Activated CD8-positive, alpha-beta memory T cell treated with anti-CD3 and anti-CD28 coated beads, Interleukin-2, amount 50 U/mL, for 1 hour (primary cell): Measurements from ENCODE around the gene DPY19L2.
"Not testable (repeated sequence)": the region's sequence is repeated elsewhere in the genome, so short reads cannot be mapped to it uniquely, and the experiment has no call there.

Experiments used
- DNase-seq: peaks from one replicate; pipeline ENCODE4 v3.0.0-alpha.2; 2020; ENCODE audit errors: extremely low read depth

The DPY19L2 gene

DNA sequence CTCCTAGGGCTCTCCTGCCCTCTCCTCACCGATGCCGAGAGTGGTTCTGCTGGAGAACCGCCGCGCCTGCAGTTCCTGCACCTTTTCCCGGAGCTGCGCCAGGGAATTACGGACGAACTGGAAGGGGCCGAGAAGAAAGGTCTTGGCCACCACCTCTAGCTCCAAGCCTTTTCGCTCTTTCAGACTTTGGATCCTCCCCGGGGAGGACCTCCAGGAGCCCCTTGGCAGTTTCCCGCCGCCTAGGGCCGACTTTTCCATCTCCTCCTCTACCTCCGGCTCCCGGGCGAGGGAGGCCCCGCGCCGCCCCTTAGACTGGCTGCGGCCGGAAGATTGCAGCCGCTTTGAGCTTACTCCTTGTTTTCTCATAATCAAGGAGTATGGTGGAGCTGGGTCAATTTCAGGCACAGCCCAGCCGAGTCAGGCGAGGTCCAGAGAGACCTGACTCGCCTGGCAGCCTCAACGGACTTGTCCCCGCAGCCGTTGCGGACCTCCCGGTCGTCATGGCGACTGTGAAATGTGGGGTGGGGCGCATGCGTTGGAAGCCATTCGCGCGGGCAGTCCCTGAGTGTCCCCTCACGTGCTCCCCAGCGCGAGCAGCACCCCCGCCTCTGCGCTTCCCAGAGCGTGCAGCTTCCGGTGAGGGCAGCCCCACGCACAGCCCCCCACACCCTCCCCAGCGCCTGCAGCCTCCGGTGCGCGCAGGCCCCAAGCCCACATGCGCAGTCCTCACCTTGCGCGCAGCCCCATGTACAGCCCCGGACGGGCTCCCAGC, at the start of gene DPY19L2:
Gene DPY19L2 (minus strand): TSS at position 466 of the 772 bp plus-strand sequence. CDS start 100 bp downstream, at position 366.
- DNase-seq = no peak

DNA sequence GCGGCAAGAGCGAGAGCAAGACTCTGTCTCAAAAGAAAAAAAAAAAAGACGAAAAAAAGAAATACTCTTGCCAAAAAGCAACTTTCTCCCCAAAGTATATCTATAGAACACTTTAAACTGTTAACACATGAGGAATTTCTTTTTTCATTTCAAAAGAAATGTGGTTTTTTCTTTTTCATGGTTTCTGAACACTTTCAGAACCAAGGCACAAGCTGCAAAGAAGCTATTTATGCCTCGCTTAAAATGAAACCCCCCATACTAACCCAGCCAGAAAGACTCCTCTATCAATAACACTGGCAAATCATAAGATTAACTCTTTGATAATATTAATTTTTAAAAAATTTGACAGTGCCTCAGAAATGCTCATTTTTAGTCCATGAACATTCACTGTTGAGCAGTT, 48.6 kb upstream of the DPY19L2 start:
- DNase-seq = not testable (repeated sequence)

DNA sequence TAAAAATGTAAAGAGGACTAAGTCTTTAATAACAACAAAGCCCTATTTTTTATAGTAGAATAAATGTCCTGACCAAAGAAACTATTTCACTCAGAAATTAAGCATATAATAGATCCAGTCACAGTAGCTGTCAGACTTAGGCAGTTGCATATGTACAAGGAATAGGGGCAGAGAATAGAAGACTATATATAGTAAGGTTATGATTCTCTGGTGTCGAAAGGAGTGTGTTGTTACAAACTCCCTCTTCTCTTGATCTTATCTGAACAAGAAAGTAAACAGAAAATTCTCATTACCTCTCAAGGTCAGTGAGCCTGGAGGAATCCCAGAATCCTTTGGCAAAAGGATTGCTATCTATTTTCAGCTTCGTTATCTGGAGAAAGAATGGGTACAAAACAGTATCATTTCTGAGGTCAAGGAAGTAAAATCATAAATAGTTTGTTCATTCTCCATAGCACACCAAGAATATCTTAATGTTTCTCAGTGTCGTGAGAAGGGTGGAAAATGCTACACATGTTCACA, 46.9 kb upstream of the DPY19L2 start:
- not testable (repeated sequence) for DNase-seq

DNA sequence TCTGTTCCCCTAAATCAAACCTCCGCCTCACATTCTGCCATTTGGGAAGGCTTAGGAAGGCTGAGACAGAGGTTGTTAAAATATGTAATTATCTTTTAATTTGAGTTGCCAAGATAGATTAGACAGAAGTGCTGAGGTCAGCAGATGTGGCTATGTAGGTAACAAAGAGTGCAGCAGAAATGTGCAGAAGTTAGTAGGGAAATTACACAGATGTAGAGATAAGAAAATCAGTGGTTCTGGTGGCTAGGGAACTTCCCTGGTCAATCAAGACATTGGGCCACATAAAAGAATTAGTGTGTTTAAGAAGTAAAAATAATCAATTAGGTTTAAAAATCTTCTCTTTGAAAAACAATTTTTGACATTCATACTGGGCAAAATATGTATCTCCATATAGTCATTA, 46.1 kb upstream of the DPY19L2 start:
- DNase-seq = not testable (repeated sequence)

DNA sequence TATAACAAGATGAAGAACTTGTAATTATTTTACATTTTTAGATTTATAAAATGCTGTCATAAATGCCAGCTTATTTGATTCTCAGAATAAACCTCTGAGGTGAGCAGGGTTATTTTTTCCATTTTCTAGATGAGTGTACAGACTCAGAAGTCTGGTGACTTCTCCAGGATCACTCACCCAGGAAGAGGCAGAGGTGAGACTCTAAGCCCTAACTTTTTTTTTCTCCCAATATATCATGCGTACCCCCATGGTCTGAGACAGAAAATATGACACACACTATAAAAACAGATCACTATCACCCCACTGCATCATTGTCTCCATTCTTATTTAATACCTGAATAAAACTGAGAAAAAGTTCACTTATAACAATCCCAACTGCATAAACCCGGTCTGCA, 45.4 kb upstream of the DPY19L2 start:
- DNase-seq = not testable (repeated sequence)

DNA sequence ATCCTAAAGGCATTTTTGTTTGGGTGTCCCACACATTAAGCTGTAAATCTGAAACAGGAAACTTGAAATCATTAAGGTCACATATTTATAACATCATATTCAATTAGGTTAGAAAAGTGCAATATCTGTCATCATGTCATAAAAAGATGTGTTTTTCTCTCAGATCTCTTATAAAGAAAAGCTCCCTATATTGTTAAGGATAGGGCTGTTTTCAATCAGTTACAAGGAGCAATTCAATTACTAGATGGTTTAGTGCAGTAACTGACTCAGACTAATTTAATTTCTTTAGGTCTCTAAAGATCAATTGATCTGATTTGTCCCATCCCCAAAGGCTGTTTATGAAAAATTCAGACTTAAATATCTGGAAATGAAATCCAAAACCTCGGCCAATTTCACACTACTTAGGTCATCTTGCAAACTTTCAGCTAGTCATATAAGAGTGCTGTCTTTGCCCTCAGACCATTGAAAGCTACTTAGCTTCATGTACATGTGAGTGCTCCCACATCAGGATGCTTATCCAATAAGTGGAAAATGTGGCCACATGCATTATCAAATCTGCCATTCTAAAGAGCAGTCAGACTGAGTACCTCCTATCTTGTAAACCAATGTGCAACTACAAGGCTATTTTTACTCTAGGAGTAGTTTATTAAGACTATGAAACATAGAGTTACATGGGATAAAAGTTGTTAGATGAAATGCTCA, 44.8 kb upstream of the DPY19L2 start:
- not testable (repeated sequence) for DNase-seq

DNA sequence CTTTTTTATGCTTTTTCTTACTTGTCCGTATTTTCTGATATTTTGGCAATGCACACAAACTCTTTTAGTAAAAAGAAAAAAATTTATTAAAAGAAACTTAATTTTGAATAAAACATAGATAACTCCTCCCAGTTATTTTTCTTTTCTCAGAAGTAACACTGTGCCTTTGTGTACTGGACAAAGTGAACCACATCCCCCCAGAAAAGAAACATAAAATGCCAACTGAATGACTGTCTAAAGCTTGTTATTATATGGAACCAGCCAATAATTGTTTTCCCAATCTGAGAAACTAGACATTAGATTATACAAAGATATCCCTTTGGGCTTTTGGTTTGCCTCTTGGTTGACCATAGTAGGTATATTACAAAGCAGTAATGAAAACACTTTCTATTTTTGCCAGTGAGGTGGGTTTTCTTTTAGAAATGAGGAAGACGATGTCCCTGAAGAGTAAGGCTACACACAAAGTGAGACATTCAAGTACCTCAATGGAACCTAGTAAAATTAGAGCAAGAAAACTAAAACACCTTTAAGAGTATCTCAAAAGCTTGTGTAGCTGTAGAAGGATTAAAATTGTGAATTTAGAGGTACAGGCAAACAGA, 44.2 kb upstream of the DPY19L2 start:
- not testable (repeated sequence) for DNase-seq

DNA sequence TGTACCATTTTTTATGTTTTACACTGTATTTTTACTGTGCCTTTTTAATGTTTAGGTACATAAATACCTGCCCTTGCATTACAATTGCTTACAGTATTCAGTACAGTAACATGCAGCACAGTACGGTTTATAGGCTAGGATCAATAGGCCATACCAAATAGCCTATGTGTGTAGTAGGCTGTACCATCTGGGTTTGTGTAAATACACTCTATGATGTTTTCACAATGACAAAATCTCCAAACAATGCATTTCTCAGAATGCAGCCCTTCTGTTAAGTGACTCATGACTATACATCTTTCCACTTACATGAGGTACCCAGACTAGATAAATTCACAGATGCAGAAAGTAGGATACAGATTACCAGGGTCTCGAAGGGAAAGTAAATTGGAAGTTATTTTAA, 43.0 kb upstream of the DPY19L2 start:
- DNase-seq = not testable (repeated sequence)

DNA sequence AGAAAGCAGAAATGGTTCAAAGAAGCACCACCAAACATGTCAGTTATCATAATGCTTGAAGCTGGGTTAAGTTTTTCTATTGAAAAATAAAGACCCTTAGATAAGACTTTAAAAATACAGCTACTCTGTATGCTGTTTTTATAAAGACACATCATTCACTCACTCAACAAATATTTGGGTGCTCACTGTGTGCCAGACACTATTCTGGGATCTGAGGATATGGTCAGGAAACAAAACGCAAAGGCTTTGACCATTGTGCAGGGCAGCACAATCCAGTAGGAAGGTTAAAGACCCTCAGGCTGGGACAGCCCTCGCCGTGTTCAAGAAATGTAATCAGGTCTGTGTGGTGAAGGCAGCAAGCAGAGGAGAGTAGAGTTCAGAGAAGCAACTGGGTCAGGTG, 38.0 kb upstream of the DPY19L2 start:
- DNase-seq = no peak

DNA sequence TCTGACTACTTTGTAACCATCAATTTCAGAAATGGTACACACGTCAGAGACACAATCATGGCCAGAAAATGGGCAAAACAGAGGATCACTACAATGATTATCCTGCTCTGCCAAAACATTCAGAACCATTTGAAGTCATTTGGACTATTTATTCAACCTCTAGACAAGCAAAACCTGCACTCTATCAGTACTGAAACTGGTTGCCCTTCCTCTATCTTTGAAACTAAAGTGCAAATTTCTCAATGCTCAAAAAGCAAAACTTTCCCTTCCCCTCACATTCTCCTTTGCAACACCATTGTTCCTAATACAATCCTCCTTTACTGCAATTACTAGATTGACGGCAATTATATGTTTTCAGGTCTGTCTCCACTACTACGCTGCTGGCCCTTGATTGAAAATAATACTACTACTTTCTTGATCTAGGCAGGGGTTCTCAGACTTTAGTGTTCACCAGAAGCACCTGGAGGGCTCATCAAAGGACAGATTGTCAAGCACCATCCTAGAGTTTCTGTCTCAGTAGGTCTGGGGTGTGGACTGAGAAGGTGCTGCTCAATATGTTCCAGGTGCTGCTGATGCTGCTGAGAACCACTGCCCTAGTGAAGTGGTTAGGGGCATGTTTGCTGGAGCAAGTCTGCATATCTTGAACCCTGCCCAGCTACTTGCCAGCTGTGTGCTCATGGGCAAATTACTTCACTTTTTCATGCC, 31.5 kb upstream of the DPY19L2 start:
- not testable (repeated sequence) for DNase-seq

DNA sequence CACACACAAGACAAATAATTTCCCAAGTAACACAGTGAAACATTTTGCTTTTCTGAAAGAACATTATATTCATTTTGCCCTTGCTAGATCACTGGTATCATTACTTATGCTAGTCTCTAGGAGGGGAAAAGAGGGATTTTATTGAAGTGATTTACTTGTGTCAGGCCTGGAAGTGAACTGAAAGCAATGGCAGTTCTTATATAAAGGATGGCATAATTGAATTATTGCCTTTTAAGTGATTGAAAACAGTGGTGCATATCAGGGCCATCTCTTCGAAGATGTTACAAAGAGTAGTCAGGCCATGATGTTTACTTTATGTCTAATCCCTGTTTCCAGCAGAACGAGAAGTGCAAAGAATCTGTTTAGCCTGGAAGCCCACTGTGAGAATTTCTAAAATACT, 30.7 kb upstream of the DPY19L2 start:
- not testable (repeated sequence) for DNase-seq

DNA sequence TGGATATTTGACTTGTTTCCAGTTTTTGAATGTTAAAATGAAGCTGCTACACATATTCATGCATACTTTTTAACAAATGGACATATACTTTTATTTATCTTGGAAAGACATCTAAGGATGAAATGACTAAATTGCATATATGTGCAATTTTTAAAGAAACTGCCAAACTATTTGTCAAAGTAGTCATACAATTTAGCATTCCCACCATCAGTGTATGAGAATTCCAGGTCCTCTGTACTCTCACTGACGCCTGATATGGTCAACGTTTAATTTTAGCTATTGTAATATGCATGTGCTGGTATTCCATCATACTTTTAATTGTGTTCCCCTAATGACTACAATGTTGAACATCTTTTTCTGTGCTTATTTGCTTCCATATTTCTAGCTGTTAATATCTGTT, 22.5 kb upstream of the DPY19L2 start:
- not testable (repeated sequence) for DNase-seq

DNA sequence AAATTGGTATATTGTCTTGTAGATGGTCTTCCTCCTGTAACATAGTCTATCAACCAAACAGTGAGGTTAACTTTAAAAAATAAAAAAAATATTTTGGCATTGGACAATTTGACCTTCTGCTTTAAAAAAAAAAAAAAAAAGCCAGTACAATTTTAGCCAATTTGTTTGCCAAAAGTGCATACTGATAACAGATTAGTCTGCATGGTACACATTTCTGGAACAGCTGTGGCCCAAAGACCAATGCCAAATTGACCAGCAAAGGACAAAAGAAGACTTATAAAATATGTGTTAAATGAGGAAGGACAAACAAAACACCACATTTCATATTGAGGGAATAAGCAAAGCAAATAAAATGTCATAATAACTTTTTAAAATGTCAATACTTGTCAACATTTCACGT, 20.8 kb upstream of the DPY19L2 start:
- not testable (repeated sequence) for DNase-seq

DNA sequence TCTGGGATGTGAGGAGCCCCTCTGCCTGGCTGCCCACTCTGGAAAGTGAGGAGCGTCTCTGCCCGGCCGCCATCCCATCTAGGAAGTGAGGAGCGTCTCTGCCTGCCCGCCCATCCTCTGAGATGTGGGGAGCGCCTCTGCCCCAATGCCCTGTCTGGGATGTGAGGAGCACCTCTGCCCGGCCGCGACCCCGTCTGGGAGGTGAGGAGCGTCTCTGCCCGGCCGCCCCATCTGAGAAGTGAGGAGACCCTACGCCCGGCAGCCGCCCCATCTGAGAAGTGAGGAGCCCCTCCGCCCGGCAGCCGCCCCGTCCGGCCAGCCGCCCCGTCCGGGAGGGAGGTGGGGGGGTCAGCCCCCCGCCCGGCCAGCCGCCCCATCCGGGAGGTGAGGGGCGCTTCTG, 18.3 kb upstream of the DPY19L2 start:
- DNase-seq = not testable (repeated sequence)

DNA sequence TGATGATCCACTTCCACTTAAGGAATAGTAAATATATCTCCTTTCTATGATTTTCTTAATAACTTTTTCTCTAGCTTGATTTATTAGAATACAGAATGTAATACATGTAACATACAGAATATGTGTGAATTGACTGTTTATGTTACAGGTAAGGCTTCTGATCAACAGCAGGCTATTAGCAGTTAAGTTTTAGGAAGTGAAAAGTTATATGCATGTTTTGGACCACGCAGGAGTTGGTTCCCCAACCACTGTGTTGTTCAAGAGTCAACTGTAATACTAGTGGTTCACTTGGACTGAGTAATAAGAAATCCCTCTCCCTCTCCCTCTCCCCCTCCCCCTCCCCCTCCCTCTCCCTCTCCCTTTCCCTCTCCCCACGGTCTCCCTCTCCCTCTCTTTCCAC, 17.5 kb upstream of the DPY19L2 start:
- not testable (repeated sequence) for DNase-seq

DNA sequence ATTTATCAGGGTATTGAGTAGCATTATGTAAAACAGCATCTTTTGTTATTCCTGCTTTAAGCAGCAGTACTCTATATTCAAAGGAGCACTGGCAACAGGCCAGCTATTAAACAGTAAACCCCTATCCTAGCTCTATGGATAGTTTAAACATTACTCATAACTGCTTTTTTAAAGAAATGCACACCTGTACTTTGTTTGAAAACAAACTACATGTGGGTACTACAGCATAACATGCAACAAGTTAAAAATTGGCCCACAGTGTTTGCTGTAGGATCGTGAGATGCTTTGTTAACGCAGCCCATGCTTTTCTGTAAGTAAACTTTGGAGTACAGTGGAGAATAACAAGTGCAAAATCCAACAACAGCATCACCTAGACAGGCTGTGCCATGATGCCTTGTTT, 14.3 kb upstream of the DPY19L2 start:
- DNase-seq = not testable (repeated sequence)

DNA sequence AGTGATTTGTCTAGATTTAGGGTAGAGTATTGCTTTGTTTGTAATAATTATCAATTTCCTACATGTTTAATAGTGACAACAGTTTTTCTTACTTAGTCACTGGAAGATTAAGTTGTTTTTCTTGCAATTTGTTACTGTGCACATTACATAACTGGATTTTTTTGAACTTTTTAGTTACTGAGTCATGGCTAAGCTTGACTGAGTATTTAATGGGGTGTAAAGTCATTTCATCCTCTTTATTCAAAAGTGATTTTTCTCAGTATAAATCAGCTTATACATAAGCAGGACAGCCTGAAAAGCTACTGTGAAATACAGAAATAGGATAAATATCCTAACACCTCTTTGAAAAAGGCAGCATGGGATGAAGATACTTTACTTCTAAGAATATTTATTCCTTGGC, 12.5 kb upstream of the DPY19L2 start:
- DNase-seq = not testable (repeated sequence)

DNA sequence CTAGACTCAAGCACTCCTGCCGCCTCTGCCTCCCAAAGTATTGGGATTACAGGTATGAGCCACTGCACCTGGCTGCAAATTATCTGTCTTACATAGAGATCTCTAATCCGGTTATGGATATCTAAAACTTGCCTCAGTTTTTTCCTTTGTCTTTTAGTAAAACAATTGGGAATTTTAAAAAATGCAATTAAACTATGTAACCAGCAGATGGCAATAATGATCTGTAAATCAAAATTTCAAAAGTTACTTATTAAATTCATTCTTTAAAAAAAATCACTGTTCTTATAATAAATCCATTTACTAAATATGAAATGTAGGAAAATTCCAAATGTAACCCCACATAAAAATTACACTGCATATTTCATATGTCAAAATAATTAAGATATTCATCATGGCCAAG, 4.3 kb upstream of the DPY19L2 start:
- not testable (repeated sequence) for DNase-seq

DNA sequence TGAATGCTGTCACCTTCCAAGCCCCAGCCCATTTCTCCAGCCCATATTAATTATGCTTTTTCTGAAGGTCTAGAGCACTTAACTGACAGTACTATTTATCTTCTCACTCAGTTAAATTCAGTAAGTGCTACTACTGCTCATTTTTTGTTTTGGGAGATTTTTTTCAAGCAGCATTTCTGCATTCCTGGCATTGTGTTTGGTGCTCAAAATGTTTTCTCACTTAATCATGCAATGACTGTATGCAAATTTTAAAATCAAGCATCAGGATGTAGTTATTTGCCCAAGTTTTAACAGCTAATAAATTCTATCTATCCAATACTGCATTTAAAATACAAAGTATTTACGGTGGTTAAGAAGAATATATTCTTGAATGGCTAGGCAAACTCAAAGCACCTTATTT, 1.6 kb upstream of the DPY19L2 start:
- DNase-seq = not testable (repeated sequence)

DNA sequence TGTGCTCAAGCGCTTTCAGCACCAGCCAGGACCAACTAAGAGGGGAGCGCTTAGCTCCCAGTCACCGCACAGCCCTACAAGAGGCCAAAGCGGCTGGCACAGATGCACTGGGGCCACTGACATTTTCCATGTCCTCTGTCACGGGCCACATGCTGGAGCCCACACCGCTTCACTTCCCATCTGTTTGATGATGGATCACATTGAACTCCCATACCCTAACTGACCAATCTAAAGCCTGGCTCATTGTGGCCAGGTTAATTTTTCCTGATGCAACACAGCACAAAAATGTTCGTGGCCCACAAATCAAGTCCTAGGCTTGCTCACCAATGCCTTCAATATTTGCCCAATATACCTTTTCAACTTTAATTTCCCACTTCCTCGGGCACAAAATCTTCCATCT, 1.1 kb upstream of the DPY19L2 start:
- DNase-seq = not testable (repeated sequence)

DNA sequence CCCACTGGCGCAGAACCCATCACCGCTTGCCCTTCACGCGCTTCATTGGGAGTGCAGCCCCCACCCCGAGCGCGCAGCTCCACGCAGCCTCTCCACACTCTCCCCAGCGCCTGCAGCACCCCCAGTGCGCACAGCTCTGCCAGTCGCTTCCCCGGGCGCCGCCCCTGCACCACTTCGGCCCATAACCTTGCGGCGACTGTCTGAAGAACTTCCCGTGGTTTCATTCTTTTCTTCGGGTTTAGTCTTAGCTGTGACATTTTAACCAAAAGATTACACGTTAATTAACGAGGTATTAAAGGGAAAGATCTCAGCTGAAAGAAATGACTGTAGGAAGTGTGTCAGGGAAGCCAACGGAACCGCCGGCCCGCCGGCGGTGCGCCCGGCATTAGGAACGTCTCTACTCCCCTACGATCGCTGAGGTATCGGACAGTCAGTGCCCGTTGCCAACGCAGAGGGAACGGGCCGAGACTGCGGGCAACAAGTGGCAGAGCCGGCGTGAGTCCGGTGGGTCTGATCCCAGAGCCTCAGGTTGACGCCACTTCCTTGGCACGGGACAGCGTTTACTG, 590 bp upstream of the DPY19L2 start:
- not testable (repeated sequence) for DNase-seq
